Ascending aorta (tissue), 2 donors: ENCODE measurements around the gene CS. TPM values are rescaled to one million over a fixed set of nuclear protein-coding genes. Genes with fewer than 3 reads are reported as not detected.

Experiments used
- DNase-seq, 2 donors: peaks; one replicate each; pipeline ENCODE4 v3.0.0-alpha.2; 2019; ENCODE audit warnings: low spot score in 2 of 2
- H3K27ac ChIP-seq, 2 donors: fragments of 200-600 bp; sonication (generic); one replicate each; pipeline ENCODE4 v1.5.1; 2016 to 2017; ENCODE audit warnings: mild to moderate bottlenecking in 1 of 2
- H3K27me3 ChIP-seq: fragments of 200-600 bp; sonication (generic); one replicate; pipeline ENCODE4 v1.5.1; 2017
- H3K36me3 ChIP-seq, 2 donors: fragments of 200-600 bp; sonication (generic); one replicate each; pipeline ENCODE4 v1.5.1; 2016
- H3K4me1 ChIP-seq, 2 donors: fragments of 200-600 bp; sonication (generic); one replicate each; pipeline ENCODE4 v1.5.1; 2016 to 2017; ENCODE audit warnings: mild to moderate bottlenecking in 1 of 2
- H3K4me3 ChIP-seq, 2 donors: fragments of 200-600 bp; sonication (generic); one replicate each; pipeline ENCODE4 v1.5.1; 2016 to 2017; ENCODE audit warnings: mild to moderate bottlenecking in 1 of 2
- H3K9me3 ChIP-seq, 2 donors: fragments of 200-600 bp; sonication (generic); one replicate each; pipeline ENCODE4 v1.5.1; 2016
- CTCF ChIP-seq, 3 experiments: fragments of 200-600 bp in 2 of 3; fragments of 450-650 bp in 1 of 3; sonication (generic) in 2 of 3; IDR thresholded peaks; one replicate each; pipeline ENCODE4 v1.5.1; 2016 to 2019; ENCODE audit warnings: antibody characterized with exemption in 3 of 3, mild to moderate bottlenecking in 1 of 3, moderate library complexity in 1 of 3
- intact Hi-C: fragments of 100-400 bp; cut with DNase I; formaldehyde crosslinking; loops from one replicate; pipeline ENCODE4 v1.15.1; 2023
- total RNA-seq: library from RNA; depleted of rRNA; stranded (reverse); fragments of >200 nt; gene quantifications from one replicate; pipeline ENCODE4 v1.1.0, GENCODE V29; 2016

The CS gene
- total RNA-seq, 1 donor from 2014 or later: 55.2 TPM

GRCh38 chr12:56230432-56231183 lies 69.5 kb downstream of the CS start:
- H3K27me3 ChIP-seq: no peaks in the 10 kb centered on the region
- peaks cover 0 to 19% of the 10 kb centered on the region in 2 donors for H3K36me3 ChIP-seq
- intact Hi-C loops: no loop called here

GRCh38 chr12:56229916-56230431 lies 70.2 kb downstream of the CS start, which contains the start of gene SLC39A5:
SLC39A5 (plus strand) TSS chr12:56230051; CDS start chr12:56231275, 1,224 bp downstream.
- Histone ChIP-seq H3K27ac (no peak within 1 kb of the TSS), H3K4me3 (no peak within 1 kb of the TSS), H3K4me1 (peaks cover 0 to under 1% of the 10 kb centered on the region in 2 donors), H3K36me3 (peaks cover 0 to 19% of the 10 kb centered on the region in 2 donors), H3K9me3 (no peaks in the 10 kb centered on the region), H3K27me3 (no peaks in the 10 kb centered on the region)
- DNase-seq: no peak
- intact Hi-C loops: no loop called here
- no peak for TF ChIP-seq CTCF (IDR thresholded peaks at IDR 0.05)

More at GRCh38 chr12:56230432-56231183, 69.5 kb downstream of the CS start:
- Histone ChIP-seq H3K27ac (no peak overlapping the region), H3K4me1 (no peaks in the 10 kb centered on the region), H3K9me3 (no peaks in the 10 kb centered on the region), H3K4me3 (no peak overlapping the region)
- TF ChIP-seq CTCF (IDR thresholded peaks at IDR 0.05): no peak
- DNase-seq: no peak

- Histone ChIP-seq H3K27ac (no peak overlapping the region), H3K9me3 (no peaks in the 10 kb centered on the region), H3K4me3 (no peak overlapping the region), H3K36me3 (peaks cover 0 to 19% of the 10 kb centered on the region in 2 donors), H3K4me1 (peaks cover 3 to 7% of the 10 kb centered on the region in 2 donors), H3K27me3 (no peaks in the 10 kb centered on the region)
- intact Hi-C loops: no loop called here
- TF ChIP-seq CTCF (IDR thresholded peaks at IDR 0.05): no peak
- DNase-seq: no peak
Observed at GRCh38 chr12:56229082-56229481, 71.0 kb downstream of the CS start.

GRCh38 chr12:56224954-56225353 lies 75.2 kb downstream of the CS start:
- DNase-seq: no peak
- Histone ChIP-seq H3K4me3 (peak overlapping the region; percentile 69 to 78), H3K4me1 (peaks cover 8 to 28% of the 10 kb centered on the region in 2 donors), H3K9me3 (no peaks in the 10 kb centered on the region), H3K27me3 (no peaks in the 10 kb centered on the region), H3K27ac (peak overlapping the region; percentile 82 to 86), H3K36me3 (peaks cover 0 to 19% of the 10 kb centered on the region in 2 donors)
- no peak for TF ChIP-seq CTCF (IDR thresholded peaks at IDR 0.05)
- intact Hi-C loops: loop anchor here (1.0 kb wide), 5 partner anchors 32 to 106 kb away; partner anchors contain the start of genes ANKRD52, CS and SMARCC2

- H3K9me3 ChIP-seq: no peaks in the 10 kb centered on the region
- DNase-seq: peak; percentile 93 to 99
- peak within 1 kb of the TSS; percentile 69 to 78 for H3K4me3 ChIP-seq
- no peaks in the 10 kb centered on the region for H3K27me3 ChIP-seq
- intact Hi-C loops: loop anchor here (1.0 kb wide), 5 partner anchors 31 to 105 kb away; partner anchors contain the start of genes ANKRD52, CS and SMARCC2
- peak within 1 kb of the TSS; percentile 98 to 100 for H3K27ac ChIP-seq
- TF ChIP-seq CTCF (IDR thresholded peaks at IDR 0.05): peak; percentile 82 to 96 (median 87)
- peaks cover 16 to 36% of the 10 kb centered on the region in 2 donors for H3K4me1 ChIP-seq
- peaks cover 0 to 20% of the 10 kb centered on the region in 2 donors for H3K36me3 ChIP-seq
Observed at GRCh38 chr12:56224102-56224701, 75.9 kb downstream of the CS start, which contains the start of gene NABP2. NABP2 (plus strand) TSS chr12:56224342; CDS start chr12:56224857, 515 bp downstream.
